HEK293 (cell line): ENCODE data around the gene ATAD2B.

Experiments used
- CTCF ChIA-PET: fragments of 350-600 bp; formaldehyde crosslinking; extraction: SDS; loops from one replicate; lab custom pipeline; 2021; ENCODE audit warnings: antibody characterized with exemption; lab: Yijun Ruan, JAX
- POLR2A ChIA-PET: fragments of 300-600 bp; formaldehyde crosslinking; extraction: SDS; loops from one replicate; lab custom pipeline; 2020; ENCODE audit warnings: antibody characterized with exemption, inconsistent platforms; lab: Yijun Ruan, JAX
- H3K27ac ChIP-seq: fragments of 200-500 bp; sonication (Bioruptor generic); 2 replicates; pipeline ENCODE4 v1.5.1; 2014; ENCODE audit warnings: low read depth, low read length, control low read depth, inconsistent platforms; ENCODE audit errors: extremely low read depth
- H3K36me3 ChIP-seq, 2 experiments: fragments of 200-500 bp in 1 of 2; sonication (Bioruptor generic) in 1 of 2; 1 replicate in 1 of 2; 2 replicates in 1 of 2; pipeline ENCODE4 v1.5.1; 2014 to 2017; ENCODE audit warnings: inconsistent platforms in 2 of 2, low read length in 2 of 2; ENCODE audit not compliant: control insufficient read depth in 2 of 2, insufficient read depth in 1 of 2
- H3K4me1 ChIP-seq: fragments of 200-500 bp; sonication (Bioruptor generic); 2 replicates; pipeline ENCODE4 v1.5.1; 2014; ENCODE audit warnings: mild to moderate bottlenecking, low read length, inconsistent platforms; ENCODE audit not compliant: control insufficient read depth, insufficient read depth
- H3K4me3 ChIP-seq: 2 replicates; pipeline ENCODE4 v1.5.1; 2011; ENCODE audit warnings: low read depth, mild to moderate bottlenecking, control low read depth, low read length, moderate library complexity
- H3K9me3 ChIP-seq: fragments of 200-500 bp; sonication (Bioruptor generic); 2 replicates; pipeline ENCODE4 v1.5.1; 2014; ENCODE audit warnings: low read depth, low read length, inconsistent platforms; ENCODE audit not compliant: control insufficient read depth, insufficient read depth
- GLI4 ChIP-seq: fragments of 450-650 bp; formaldehyde crosslinking; IDR thresholded peaks from 2 replicates; pipeline ENCODE4 v1.5.1; 2016; ENCODE audit warnings: missing biosample characterization, missing genetic modification characterization
- MZF1 ChIP-seq: fragments of 450-650 bp; formaldehyde crosslinking; IDR thresholded peaks from 2 replicates; pipeline ENCODE4 v1.5.1; 2017; ENCODE audit warnings: missing biosample characterization, missing genetic modification characterization, borderline replicate concordance
- OSR2 ChIP-seq: fragments of 450-650 bp; formaldehyde crosslinking; IDR thresholded peaks from 2 replicates; pipeline ENCODE4 v1.5.1; 2016; ENCODE audit warnings: missing biosample characterization, missing genetic modification characterization
- REPIN1 ChIP-seq: fragments of 450-650 bp; formaldehyde crosslinking; IDR thresholded peaks from 2 replicates; pipeline ENCODE4 v1.5.1; 2017; ENCODE audit warnings: missing biosample characterization, missing genetic modification characterization, low read depth
- ZBTB20 ChIP-seq: fragments of 450-650 bp; formaldehyde crosslinking; IDR thresholded peaks from 2 replicates; pipeline ENCODE4 v1.5.1; 2016; ENCODE audit warnings: missing biosample characterization, missing genetic modification characterization
- ZFP69B ChIP-seq: fragments of 450-650 bp; formaldehyde crosslinking; IDR thresholded peaks from 2 replicates; pipeline ENCODE4 v1.5.1; 2016; ENCODE audit warnings: missing biosample characterization, missing genetic modification characterization
- ZNF16 ChIP-seq: fragments of 450-650 bp; formaldehyde crosslinking; IDR thresholded peaks from 2 replicates; pipeline ENCODE4 v1.5.1; 2016; ENCODE audit warnings: low read depth, missing biosample characterization, missing genetic modification characterization
- ZNF24 ChIP-seq: fragments of 450-650 bp; formaldehyde crosslinking; IDR thresholded peaks from 2 replicates; pipeline ENCODE4 v1.5.1; 2016; ENCODE audit warnings: missing biosample characterization, missing genetic modification characterization
- ZNF350 ChIP-seq: fragments of 450-650 bp; formaldehyde crosslinking; IDR thresholded peaks from 2 replicates; pipeline ENCODE4 v1.5.0; 2017; ENCODE audit warnings: missing biosample characterization, mild to moderate bottlenecking, missing genetic modification characterization
- ZNF530 ChIP-seq: fragments of 450-650 bp; formaldehyde crosslinking; IDR thresholded peaks from 2 replicates; pipeline ENCODE4 v1.5.1; 2016; ENCODE audit warnings: low read depth, missing biosample characterization, missing genetic modification characterization
- ZNF596 ChIP-seq: fragments of 450-650 bp; IDR thresholded peaks from 2 replicates; pipeline ENCODE4 v1.5.0; 2018; ENCODE audit warnings: missing biosample characterization, mild to moderate bottlenecking, missing genetic modification characterization, moderate library complexity
- ZNF629 ChIP-seq: fragments of 450-650 bp; formaldehyde crosslinking; IDR thresholded peaks from 2 replicates; pipeline ENCODE4 v1.5.1; 2017; ENCODE audit warnings: missing biosample characterization, missing genetic modification characterization
- ZNF654 ChIP-seq: fragments of 450-650 bp; formaldehyde crosslinking; IDR thresholded peaks from 2 replicates; pipeline ENCODE4 v1.5.1; 2016; ENCODE audit warnings: low read depth, missing biosample characterization, missing genetic modification characterization
- ZNF670 ChIP-seq: fragments of 450-650 bp; formaldehyde crosslinking; IDR thresholded peaks from 2 replicates; pipeline ENCODE4 v1.5.1; 2016; ENCODE audit warnings: missing biosample characterization, missing genetic modification characterization, low read depth
- TF ChIP-seq, protein P1 (sequence below): fragments of 450-650 bp; formaldehyde crosslinking; IDR thresholded peaks from 2 replicates; pipeline ENCODE4 v1.5.1; 2016; ENCODE audit warnings: missing biosample characterization, missing genetic modification characterization
- TF ChIP-seq, protein P2 (sequence below): fragments of 450-650 bp; formaldehyde crosslinking; IDR thresholded peaks from 2 replicates; pipeline ENCODE4 v1.5.1; 2017; ENCODE audit warnings: missing biosample characterization, missing genetic modification characterization
- TF ChIP-seq, protein P3 (sequence below): fragments of 450-650 bp; formaldehyde crosslinking; IDR thresholded peaks from 2 replicates; pipeline ENCODE4 v1.5.1; 2016; ENCODE audit warnings: missing biosample characterization, missing genetic modification characterization
- TF ChIP-seq, protein P4 (sequence below): fragments of 450-650 bp; formaldehyde crosslinking; IDR thresholded peaks from 2 replicates; pipeline ENCODE4 v1.5.1; 2016; ENCODE audit warnings: missing biosample characterization, missing genetic modification characterization
- TF ChIP-seq, protein P5 (sequence below): fragments of 450-650 bp; formaldehyde crosslinking; IDR thresholded peaks from 2 replicates; pipeline ENCODE4 v1.5.1; 2016; ENCODE audit warnings: missing biosample characterization, missing genetic modification characterization
- TF ChIP-seq, protein P6 (sequence below): fragments of 450-650 bp; formaldehyde crosslinking; IDR thresholded peaks from 2 replicates; pipeline ENCODE4 v1.5.1; 2016; ENCODE audit warnings: missing biosample characterization, missing genetic modification characterization
- TF ChIP-seq, protein P7 (sequence below): fragments of 450-650 bp; formaldehyde crosslinking; IDR thresholded peaks from 2 replicates; pipeline ENCODE4 v1.5.1; 2016; ENCODE audit warnings: missing biosample characterization, missing genetic modification characterization

ATAD2B gene

DNA sequence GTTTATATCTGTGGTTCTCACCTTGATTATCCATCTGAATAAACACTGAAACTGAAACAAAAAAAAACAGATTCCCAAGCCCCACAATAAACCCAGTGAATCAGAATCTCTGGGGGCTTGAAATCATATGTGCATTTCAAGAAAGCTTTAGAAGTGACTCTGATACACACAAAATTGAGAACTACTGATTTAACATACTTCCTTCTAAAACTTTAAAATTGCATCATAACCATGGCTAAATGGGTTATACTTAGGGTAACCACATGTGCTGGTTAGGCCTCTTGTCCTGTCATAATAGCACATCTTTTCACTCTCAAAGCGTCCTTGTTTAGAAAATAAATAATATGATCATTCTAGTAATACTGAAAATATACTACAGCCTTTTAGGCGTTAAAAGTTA is 100.9 kb downstream of the ATAD2B start:
- Histone ChIP-seq H3K4me3 (no peak overlapping the region), H3K36me3 (peaks cover 3 to 7% of the 10 kb centered on the region in 2 experiments), H3K9me3 (no peaks in the 10 kb centered on the region), H3K4me1 (no peaks in the 10 kb centered on the region), H3K27ac (no peak overlapping the region)
- TF ChIP-seq, protein P1, sequence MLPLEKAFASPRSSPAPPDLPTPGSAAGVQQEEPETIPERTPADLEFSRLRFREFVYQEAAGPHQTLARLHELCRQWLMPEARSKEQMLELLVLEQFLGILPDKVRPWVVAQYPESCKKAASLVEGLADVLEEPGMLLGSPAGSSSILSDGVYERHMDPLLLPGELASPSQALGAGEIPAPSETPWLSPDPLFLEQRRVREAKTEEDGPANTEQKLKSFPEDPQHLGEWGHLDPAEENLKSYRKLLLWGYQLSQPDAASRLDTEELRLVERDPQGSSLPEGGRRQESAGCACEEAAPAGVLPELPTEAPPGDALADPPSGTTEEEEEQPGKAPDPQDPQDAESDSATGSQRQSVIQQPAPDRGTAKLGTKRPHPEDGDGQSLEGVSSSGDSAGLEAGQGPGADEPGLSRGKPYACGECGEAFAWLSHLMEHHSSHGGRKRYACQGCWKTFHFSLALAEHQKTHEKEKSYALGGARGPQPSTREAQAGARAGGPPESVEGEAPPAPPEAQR = no peak
- TF ChIP-seq ZBTB20 = peak; percentile 44; the same call in 1 of the 2 replicates
- ChIA-PET POLR2A (no interaction called here), CTCF (interaction anchor here (0.6 to 2.9 kb wide), 6 partner anchors 13 to 203 kb away, joined by 3 to 28 read pairs (median 6); partner anchors contain the start of gene ATAD2B)

DNA sequence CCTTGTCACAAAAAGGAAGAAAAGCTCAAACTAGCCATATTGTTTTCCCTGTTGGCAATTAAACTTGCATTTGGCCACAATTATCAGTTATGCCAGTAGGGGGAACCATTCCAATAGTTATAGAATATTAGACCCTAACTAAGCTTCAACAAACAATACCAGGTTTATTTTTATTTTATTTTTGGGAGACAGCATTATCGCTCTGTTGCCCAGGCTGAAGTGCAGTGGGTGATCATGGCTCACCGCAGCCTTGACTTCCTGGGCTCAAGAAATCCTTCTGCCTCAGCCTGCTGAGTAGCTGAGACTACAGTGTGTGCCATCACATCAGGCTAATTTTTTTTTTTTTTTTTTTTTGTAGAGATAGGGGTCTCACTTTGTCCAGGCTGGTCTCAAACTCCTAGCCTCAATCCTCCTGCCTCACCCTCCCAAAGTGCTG is 102.1 kb downstream of the ATAD2B start:
- no peaks in the 10 kb centered on the region for H3K4me1 ChIP-seq
- H3K9me3 ChIP-seq = no peaks in the 10 kb centered on the region
- ChIA-PET CTCF (interaction anchor here (0.6 to 2.9 kb wide), 30 partner anchors 8 to 1301 kb away, joined by 3 to 28 read pairs (median 4); partner anchors contain the start of genes ATAD2B and TP53I3), POLR2A (interaction anchor here (0.6 to 2.2 kb wide), 5 partner anchors 102 to 389 kb away, joined by 3 to 10 read pairs (median 3); partner anchors contain the start of gene ATAD2B)
- peaks cover 3 to 7% of the 10 kb centered on the region in 2 experiments for H3K36me3 ChIP-seq
- no peak overlapping the region for H3K27ac ChIP-seq
- no peak overlapping the region for H3K4me3 ChIP-seq
- TF ChIP-seq REPIN1 (tag by site-specific recombination) = no peak
- no peak for TF ChIP-seq GLI4 (tag by site-specific recombination)
- TF ChIP-seq ZFP69B (tag by site-specific recombination) = no peak
- TF ChIP-seq, protein P2, sequence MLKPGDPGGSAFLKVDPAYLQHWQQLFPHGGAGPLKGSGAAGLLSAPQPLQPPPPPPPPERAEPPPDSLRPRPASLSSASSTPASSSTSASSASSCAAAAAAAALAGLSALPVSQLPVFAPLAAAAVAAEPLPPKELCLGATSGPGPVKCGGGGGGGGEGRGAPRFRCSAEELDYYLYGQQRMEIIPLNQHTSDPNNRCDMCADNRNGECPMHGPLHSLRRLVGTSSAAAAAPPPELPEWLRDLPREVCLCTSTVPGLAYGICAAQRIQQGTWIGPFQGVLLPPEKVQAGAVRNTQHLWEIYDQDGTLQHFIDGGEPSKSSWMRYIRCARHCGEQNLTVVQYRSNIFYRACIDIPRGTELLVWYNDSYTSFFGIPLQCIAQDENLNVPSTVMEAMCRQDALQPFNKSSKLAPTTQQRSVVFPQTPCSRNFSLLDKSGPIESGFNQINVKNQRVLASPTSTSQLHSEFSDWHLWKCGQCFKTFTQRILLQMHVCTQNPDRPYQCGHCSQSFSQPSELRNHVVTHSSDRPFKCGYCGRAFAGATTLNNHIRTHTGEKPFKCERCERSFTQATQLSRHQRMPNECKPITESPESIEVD (tag by site-specific recombination) = no peak
- no peak for TF ChIP-seq ZNF629 (tag by site-specific recombination)
- TF ChIP-seq, protein P3, sequence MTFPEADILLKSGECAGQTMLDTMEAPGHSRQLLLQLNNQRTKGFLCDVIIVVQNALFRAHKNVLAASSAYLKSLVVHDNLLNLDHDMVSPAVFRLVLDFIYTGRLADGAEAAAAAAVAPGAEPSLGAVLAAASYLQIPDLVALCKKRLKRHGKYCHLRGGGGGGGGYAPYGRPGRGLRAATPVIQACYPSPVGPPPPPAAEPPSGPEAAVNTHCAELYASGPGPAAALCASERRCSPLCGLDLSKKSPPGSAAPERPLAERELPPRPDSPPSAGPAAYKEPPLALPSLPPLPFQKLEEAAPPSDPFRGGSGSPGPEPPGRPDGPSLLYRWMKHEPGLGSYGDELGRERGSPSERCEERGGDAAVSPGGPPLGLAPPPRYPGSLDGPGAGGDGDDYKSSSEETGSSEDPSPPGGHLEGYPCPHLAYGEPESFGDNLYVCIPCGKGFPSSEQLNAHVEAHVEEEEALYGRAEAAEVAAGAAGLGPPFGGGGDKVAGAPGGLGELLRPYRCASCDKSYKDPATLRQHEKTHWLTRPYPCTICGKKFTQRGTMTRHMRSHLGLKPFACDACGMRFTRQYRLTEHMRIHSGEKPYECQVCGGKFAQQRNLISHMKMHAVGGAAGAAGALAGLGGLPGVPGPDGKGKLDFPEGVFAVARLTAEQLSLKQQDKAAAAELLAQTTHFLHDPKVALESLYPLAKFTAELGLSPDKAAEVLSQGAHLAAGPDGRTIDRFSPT (tag by site-specific recombination) = no peak
- TF ChIP-seq ZNF654 = peak; percentile 79
- no peak for TF ChIP-seq MZF1 (tag by site-specific recombination)
- TF ChIP-seq ZNF24 = no peak
- no peak for TF ChIP-seq ZNF670 (tag by site-specific recombination)
- TF ChIP-seq, protein P4, sequence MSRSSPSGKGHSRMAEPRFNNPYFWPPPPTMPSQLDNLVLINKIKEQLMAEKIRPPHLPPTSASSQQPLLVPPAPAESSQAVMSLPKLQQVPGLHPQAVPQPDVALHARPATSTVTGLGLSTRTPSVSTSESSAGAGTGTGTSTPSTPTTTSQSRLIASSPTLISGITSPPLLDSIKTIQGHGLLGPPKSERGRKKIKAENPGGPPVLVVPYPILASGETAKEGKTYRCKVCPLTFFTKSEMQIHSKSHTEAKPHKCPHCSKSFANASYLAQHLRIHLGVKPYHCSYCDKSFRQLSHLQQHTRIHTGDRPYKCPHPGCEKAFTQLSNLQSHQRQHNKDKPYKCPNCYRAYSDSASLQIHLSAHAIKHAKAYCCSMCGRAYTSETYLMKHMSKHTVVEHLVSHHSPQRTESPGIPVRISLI (tag by site-specific recombination) = peak; percentile 95
- TF ChIP-seq, protein P5, sequence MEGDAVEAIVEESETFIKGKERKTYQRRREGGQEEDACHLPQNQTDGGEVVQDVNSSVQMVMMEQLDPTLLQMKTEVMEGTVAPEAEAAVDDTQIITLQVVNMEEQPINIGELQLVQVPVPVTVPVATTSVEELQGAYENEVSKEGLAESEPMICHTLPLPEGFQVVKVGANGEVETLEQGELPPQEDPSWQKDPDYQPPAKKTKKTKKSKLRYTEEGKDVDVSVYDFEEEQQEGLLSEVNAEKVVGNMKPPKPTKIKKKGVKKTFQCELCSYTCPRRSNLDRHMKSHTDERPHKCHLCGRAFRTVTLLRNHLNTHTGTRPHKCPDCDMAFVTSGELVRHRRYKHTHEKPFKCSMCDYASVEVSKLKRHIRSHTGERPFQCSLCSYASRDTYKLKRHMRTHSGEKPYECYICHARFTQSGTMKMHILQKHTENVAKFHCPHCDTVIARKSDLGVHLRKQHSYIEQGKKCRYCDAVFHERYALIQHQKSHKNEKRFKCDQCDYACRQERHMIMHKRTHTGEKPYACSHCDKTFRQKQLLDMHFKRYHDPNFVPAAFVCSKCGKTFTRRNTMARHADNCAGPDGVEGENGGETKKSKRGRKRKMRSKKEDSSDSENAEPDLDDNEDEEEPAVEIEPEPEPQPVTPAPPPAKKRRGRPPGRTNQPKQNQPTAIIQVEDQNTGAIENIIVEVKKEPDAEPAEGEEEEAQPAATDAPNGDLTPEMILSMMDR (tag by site-specific recombination) = peak; percentile 44; the same call in 1 of the 2 replicates
- TF ChIP-seq ZNF596 = no peak
- no peak for TF ChIP-seq ZNF530
- TF ChIP-seq, protein P6, sequence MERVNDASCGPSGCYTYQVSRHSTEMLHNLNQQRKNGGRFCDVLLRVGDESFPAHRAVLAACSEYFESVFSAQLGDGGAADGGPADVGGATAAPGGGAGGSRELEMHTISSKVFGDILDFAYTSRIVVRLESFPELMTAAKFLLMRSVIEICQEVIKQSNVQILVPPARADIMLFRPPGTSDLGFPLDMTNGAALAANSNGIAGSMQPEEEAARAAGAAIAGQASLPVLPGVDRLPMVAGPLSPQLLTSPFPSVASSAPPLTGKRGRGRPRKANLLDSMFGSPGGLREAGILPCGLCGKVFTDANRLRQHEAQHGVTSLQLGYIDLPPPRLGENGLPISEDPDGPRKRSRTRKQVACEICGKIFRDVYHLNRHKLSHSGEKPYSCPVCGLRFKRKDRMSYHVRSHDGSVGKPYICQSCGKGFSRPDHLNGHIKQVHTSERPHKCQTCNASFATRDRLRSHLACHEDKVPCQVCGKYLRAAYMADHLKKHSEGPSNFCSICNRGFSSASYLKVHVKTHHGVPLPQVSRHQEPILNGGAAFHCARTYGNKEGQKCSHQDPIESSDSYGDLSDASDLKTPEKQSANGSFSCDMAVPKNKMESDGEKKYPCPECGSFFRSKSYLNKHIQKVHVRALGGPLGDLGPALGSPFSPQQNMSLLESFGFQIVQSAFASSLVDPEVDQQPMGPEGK (tag by site-specific recombination) = no peak
- TF ChIP-seq, protein P7, sequence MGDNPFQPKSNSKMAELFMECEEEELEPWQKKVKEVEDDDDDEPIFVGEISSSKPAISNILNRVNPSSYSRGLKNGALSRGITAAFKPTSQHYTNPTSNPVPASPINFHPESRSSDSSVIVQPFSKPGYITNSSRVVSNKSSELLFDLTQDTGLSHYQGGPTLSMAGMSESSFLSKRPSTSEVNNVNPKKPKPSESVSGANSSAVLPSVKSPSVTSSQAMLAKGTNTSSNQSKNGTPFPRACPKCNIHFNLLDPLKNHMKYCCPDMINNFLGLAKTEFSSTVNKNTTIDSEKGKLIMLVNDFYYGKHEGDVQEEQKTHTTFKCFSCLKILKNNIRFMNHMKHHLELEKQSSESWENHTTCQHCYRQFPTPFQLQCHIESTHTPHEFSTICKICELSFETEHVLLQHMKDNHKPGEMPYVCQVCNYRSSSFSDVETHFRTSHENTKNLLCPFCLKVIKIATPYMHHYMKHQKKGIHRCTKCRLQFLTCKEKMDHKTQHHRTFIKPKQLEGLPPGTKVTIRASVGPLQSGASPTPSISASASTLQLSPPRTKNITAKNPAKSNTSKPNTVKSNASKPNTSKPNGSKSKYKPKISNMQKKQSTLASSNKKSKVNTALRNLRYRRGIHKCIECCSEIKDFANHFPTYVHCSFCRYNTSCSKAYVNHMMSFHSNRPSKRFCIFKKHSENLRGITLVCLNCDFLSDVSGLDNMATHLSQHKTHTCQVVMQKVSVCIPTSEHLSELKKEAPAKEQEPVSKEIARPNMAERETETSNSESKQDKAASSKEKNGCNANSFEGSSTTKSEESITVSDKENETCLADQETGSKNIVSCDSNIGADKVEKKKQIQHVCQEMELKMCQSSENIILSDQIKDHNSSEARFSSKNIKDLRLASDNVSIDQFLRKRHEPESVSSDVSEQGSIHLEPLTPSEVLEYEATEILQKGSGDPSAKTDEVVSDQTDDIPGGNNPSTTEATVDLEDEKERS (tag by site-specific recombination) = no peak
- no peak for TF ChIP-seq ZNF16 (tag by site-specific recombination)
- TF ChIP-seq OSR2 (tag by site-specific recombination) = no peak
- TF ChIP-seq ZNF350 (tag by site-specific recombination) = no peak
